OCI-LY7 (cell line): Measurements from ENCODE around the gene ANKRD65. TPM values are rescaled to one million over a fixed set of nuclear protein-coding genes. Genes with fewer than 3 reads are reported as not detected.

Experiments used
- BruUV-seq: library from RNA; stranded (reverse); fragments of 400-500 nt; replicated peaks from 2 replicates; lab custom pipeline; 2021; lab: Mats Ljungman, UMichigan
- CTCF ChIA-PET: fragments of 300-600 bp; sonication (Branson Sonifier 250); formaldehyde crosslinking; loops from one replicate; lab custom pipeline; 2022; ENCODE audit warnings: antibody characterized with exemption; ENCODE audit not compliant: unreplicated experiment; lab: Charles Lee
- POLR2A ChIA-PET: fragments of 300-600 bp; sonication (Branson Sonifier 250); formaldehyde crosslinking; loops from one replicate; lab custom pipeline; 2022; ENCODE audit warnings: antibody characterized with exemption; lab: Charles Lee
- DNase-seq: peaks from one replicate; pipeline ENCODE4 v3.0.0-alpha.2; 2015; ENCODE audit warnings: low spot score
- H2AFZ ChIP-seq: fragments of 200-600 bp; sonication (generic), shearing (Covaris generic); 2 replicates; pipeline ENCODE4 v1.6.1; 2014; ENCODE audit warnings: mild to moderate bottlenecking, antibody characterized with exemption, low read length, moderate library complexity
- H3K27ac ChIP-seq: fragments of 200-600 bp; sonication (generic); 2 replicates; pipeline ENCODE4 v1.5.1; 2014; ENCODE audit warnings: mixed run types, low read depth, mild to moderate bottlenecking, moderate library complexity, low read length, inconsistent platforms; ENCODE audit not compliant: poor library complexity, severe bottlenecking
- H3K36me3 ChIP-seq: fragments of 200-600 bp; sonication (generic); 2 replicates; pipeline ENCODE4 v1.6.1; 2014; ENCODE audit warnings: mild to moderate bottlenecking, antibody characterized with exemption, low read length, moderate library complexity, mixed read lengths; ENCODE audit not compliant: insufficient read depth
- H3K4me1 ChIP-seq: fragments of 200-600 bp; sonication (generic); 2 replicates; pipeline ENCODE4 v1.5.1; 2014; ENCODE audit warnings: mild to moderate bottlenecking, low read length; ENCODE audit not compliant: insufficient read depth, poor library complexity, severe bottlenecking
- H3K4me2 ChIP-seq: fragments of 200-600 bp; sonication (generic); 2 replicates; pipeline ENCODE4 v1.6.1; 2014; ENCODE audit warnings: mild to moderate bottlenecking, low read length
- H3K4me3 ChIP-seq: fragments of 200-600 bp; sonication (generic); 2 replicates; pipeline ENCODE4 v1.5.1; 2014; ENCODE audit warnings: mild to moderate bottlenecking, low read depth, low read length; ENCODE audit not compliant: poor library complexity, severe bottlenecking
- H3K79me2 ChIP-seq: fragments of 200-600 bp; sonication (generic); 2 replicates; pipeline ENCODE4 v1.6.1; 2016; ENCODE audit warnings: low read depth, mild to moderate bottlenecking, low read length, moderate library complexity, mixed read lengths; ENCODE audit not compliant: insufficient read depth
- H3K9me2 ChIP-seq: fragments of 200-600 bp; sonication (generic); 2 replicates; pipeline ENCODE4 v1.6.1; 2016; ENCODE audit warnings: mild to moderate bottlenecking, low read length, mixed read lengths; ENCODE audit not compliant: insufficient read depth
- H3K9me3 ChIP-seq: fragments of 200-600 bp; sonication (generic); 2 replicates; pipeline ENCODE4 v1.6.1; 2014; ENCODE audit warnings: mild to moderate bottlenecking, mixed run types, low read length, mixed read lengths
- H4K20me1 ChIP-seq: fragments of 200-600 bp; sonication (generic); 2 replicates; pipeline ENCODE4 v1.6.1; 2014; ENCODE audit warnings: mild to moderate bottlenecking, antibody characterized with exemption, low read length, moderate library complexity, mixed read lengths; ENCODE audit not compliant: insufficient read depth
- CTCF ChIP-seq: fragments of 200-600 bp; sonication (generic); conservative IDR thresholded peaks from 2 replicates; pipeline ENCODE4 v1.5.1; 2014; ENCODE audit warnings: mild to moderate bottlenecking, antibody characterized with exemption, low read length, moderate library complexity, mixed read lengths
- EZH2phosphoT487 ChIP-seq: fragments of 200-600 bp; sonication (generic); IDR thresholded peaks from 2 replicates; pipeline ENCODE4 v1.6.1; 2018; ENCODE audit warnings: low read depth, borderline replicate concordance, mild to moderate bottlenecking, mixed run types, antibody characterized with exemption, low read length, moderate library complexity, mixed read lengths
- intact Hi-C: fragments of 100-400 bp; cut with micrococcal nuclease; formaldehyde crosslinking; loops from one replicate; pipeline ENCODE4 v1.10.0; 2022; ENCODE audit not compliant: unreplicated experiment
- total RNA-seq, 2 experiments: library from RNA; depleted of rRNA in 1 of 2; stranded (reverse); fragments of >200 nt in 1 of 2; shearing (Covaris generic) in 1 of 2; gene quantifications; 2 replicates each; pipeline ENCODE4 v1.2.3, GENCODE V29; 2014 to 2022

The ANKRD65 gene
- total RNA-seq, 2 experiments from 2014 or later, result not detected

GRCh38 chr1:1434131-1434823 lies 13.2 kb upstream of the ANKRD65 start:
- no peak overlapping the region for H3K27ac ChIP-seq
- ChIA-PET CTCF (no interaction called here), POLR2A (no interaction called here)
- no TSS peak for BruUV-seq
- no peaks in the 10 kb centered on the region for H4K20me1 ChIP-seq
- TF ChIP-seq CTCF (no peak), EZH2phosphoT487 (no peak)
- intact Hi-C loops, result no loop called here
- no peak overlapping the region for H3K4me3 ChIP-seq
- no peaks in the 10 kb centered on the region for H3K4me1 ChIP-seq
- no peaks in the 10 kb centered on the region for H3K9me2 ChIP-seq
- no peaks in the 10 kb centered on the region for H3K79me2 ChIP-seq
- no peaks in the 10 kb centered on the region for H3K36me3 ChIP-seq
- H3K9me3 ChIP-seq, result no peaks in the 10 kb centered on the region
- no peak overlapping the region for H3K4me2 ChIP-seq
- DNase-seq, result no peak
- H2AFZ ChIP-seq, result no peak overlapping the region

GRCh38 chr1:1433804-1434130 lies 12.7 kb upstream of the ANKRD65 start:
- no peaks in the 10 kb centered on the region for H3K36me3 ChIP-seq
- intact Hi-C loops, result no loop called here
- H2AFZ ChIP-seq, result no peak overlapping the region
- H3K4me1 ChIP-seq, result no peaks in the 10 kb centered on the region
- H4K20me1 ChIP-seq, result no peaks in the 10 kb centered on the region
- TF ChIP-seq EZH2phosphoT487 (no peak), CTCF (no peak)
- H3K4me2 ChIP-seq, result no peak overlapping the region
- H3K79me2 ChIP-seq, result no peaks in the 10 kb centered on the region
- POLR2A ChIA-PET, result no interaction called here
- CTCF ChIA-PET, result no interaction called here
- no peaks in the 10 kb centered on the region for H3K9me2 ChIP-seq
- no peak overlapping the region for H3K4me3 ChIP-seq
- no peaks in the 10 kb centered on the region for H3K9me3 ChIP-seq
- no peak for DNase-seq
- BruUV-seq, result no TSS peak
- H3K27ac ChIP-seq, result no peak overlapping the region

GRCh38 chr1:1432951-1433803 lies 12.1 kb upstream of the ANKRD65 start:
- Histone ChIP-seq H4K20me1 (no peaks in the 10 kb centered on the region), H3K36me3 (no peaks in the 10 kb centered on the region), H3K27ac (no peak overlapping the region), H3K79me2 (no peaks in the 10 kb centered on the region), H3K9me3 (no peaks in the 10 kb centered on the region), H3K4me1 (no peaks in the 10 kb centered on the region), H2AFZ (no peak overlapping the region), H3K4me2 (no peak overlapping the region), H3K9me2 (no peaks in the 10 kb centered on the region), H3K4me3 (no peak overlapping the region)
- POLR2A ChIA-PET, result no interaction called here
- intact Hi-C loops, result no loop called here
- CTCF ChIA-PET, result no interaction called here
- TF ChIP-seq EZH2phosphoT487 (no peak), CTCF (no peak)
- DNase-seq, result no peak
- no TSS peak for BruUV-seq
